MG63 (cell line): ENCODE results near the gene CRYZ. TPM values are rescaled to one million over a fixed set of nuclear protein-coding genes. Genes with fewer than 3 reads are reported as not detected.
"Not testable (repeated sequence)": the region's sequence is repeated elsewhere in the genome, so short reads cannot be mapped to it uniquely, and the experiment has no call there.

Source experiments
- DNase-seq: peaks from one replicate; pipeline ENCODE4 v3.0.0-alpha.2; 2020
- H3K27me3 ChIP-seq: fragments of 250-450 bp; sonication (Bioruptor Pico); 2 replicates; pipeline ENCODE4 v1.5.1; 2020; ENCODE audit warnings: mild to moderate bottlenecking, moderate library complexity
- H3K36me3 ChIP-seq: fragments of 250-450 bp; sonication (Bioruptor Pico); 2 replicates; pipeline ENCODE4 v1.5.1; 2020; ENCODE audit warnings: mild to moderate bottlenecking, moderate library complexity
- H3K4me3 ChIP-seq: fragments of 250-450 bp; sonication (Bioruptor Pico); 2 replicates; pipeline ENCODE4 v1.5.1; 2020; ENCODE audit warnings: mild to moderate bottlenecking, moderate library complexity
- H3K9me3 ChIP-seq: fragments of 250-450 bp; sonication (Bioruptor Pico); 2 replicates; pipeline ENCODE4 v1.5.1; 2020; ENCODE audit warnings: mild to moderate bottlenecking, moderate library complexity
- total RNA-seq: library from RNA; depleted of rRNA; stranded (reverse); fragments of >200 nt; shearing (Covaris generic); gene quantifications from 2 replicates; pipeline ENCODE4 v1.2.3, GENCODE V29; 2014; ENCODE audit warnings: low replicate concordance; rRNA removed

CRYZ gene
- 35.8 and 55.8 TPM in 2 replicates for total RNA-seq

- no peaks in the 10 kb centered on the region for H3K9me3 ChIP-seq
- DNase-seq = peak; percentile 90
- H3K4me3 ChIP-seq = peak within 1 kb of the TSS; percentile 89
- no peaks in the 10 kb centered on the region for H3K27me3 ChIP-seq
- H3K36me3 ChIP-seq = peaks cover 25% of the 10 kb centered on the region
Observed at GRCh38 chr1:74732960-74733603, at the start of gene CRYZ, which contains the start of gene TYW3. Gene CRYZ (minus strand): TSS chr1:74733050. CDS start chr1:74724821, 8,229 bp downstream. Gene TYW3 (plus strand): TSS chr1:74733152. CDS start chr1:74733245, 93 bp downstream.

- Histone ChIP-seq H3K4me3 (no peak overlapping the region), H3K27me3 (no peaks in the 10 kb centered on the region), H3K36me3 (no peaks in the 10 kb centered on the region), H3K9me3 (no peaks in the 10 kb centered on the region)
- DNase-seq = no peak
Observed at GRCh38 chr1:74780594-74780993, 47.7 kb upstream of the CRYZ start.

- Histone ChIP-seq H3K36me3 (no peaks in the 10 kb centered on the region), H3K4me3 (no peak overlapping the region), H3K9me3 (no peaks in the 10 kb centered on the region), H3K27me3 (no peaks in the 10 kb centered on the region)
- DNase-seq = no peak
Observed at GRCh38 chr1:74779750-74780149, 46.9 kb upstream of the CRYZ start.

- no peak overlapping the region for H3K4me3 ChIP-seq
- no peaks in the 10 kb centered on the region for H3K9me3 ChIP-seq
- DNase-seq = no peak
- H3K36me3 ChIP-seq = no peaks in the 10 kb centered on the region
- H3K27me3 ChIP-seq = no peaks in the 10 kb centered on the region
Observed at GRCh38 chr1:74777525-74777924, 44.7 kb upstream of the CRYZ start.

GRCh38 chr1:74775735-74776134, 42.9 kb upstream of the CRYZ start:
- DNase-seq = no peak
- H3K9me3 ChIP-seq = no peaks in the 10 kb centered on the region
- no peaks in the 10 kb centered on the region for H3K36me3 ChIP-seq
- no peak overlapping the region for H3K4me3 ChIP-seq
- no peaks in the 10 kb centered on the region for H3K27me3 ChIP-seq

GRCh38 chr1:74773582-74773981, 40.7 kb upstream of the CRYZ start:
- no peak for DNase-seq
- no peaks in the 10 kb centered on the region for H3K36me3 ChIP-seq

GRCh38 chr1:74772945-74773344, 40.1 kb upstream of the CRYZ start:
- Histone ChIP-seq H3K4me3 (no peak overlapping the region), H3K27me3 (no peaks in the 10 kb centered on the region), H3K9me3 (no peaks in the 10 kb centered on the region), H3K36me3 (no peaks in the 10 kb centered on the region)
- DNase-seq = no peak

More at GRCh38 chr1:74773582-74773981, 40.7 kb upstream of the CRYZ start:
- H3K27me3 ChIP-seq = no peaks in the 10 kb centered on the region
- H3K4me3 ChIP-seq = no peak overlapping the region
- no peaks in the 10 kb centered on the region for H3K9me3 ChIP-seq

GRCh38 chr1:74771913-74772515, 39.2 kb upstream of the CRYZ start:
- Histone ChIP-seq H3K27me3 (no peaks in the 10 kb centered on the region), H3K9me3 (no peaks in the 10 kb centered on the region), H3K36me3 (no peaks in the 10 kb centered on the region), H3K4me3 (no peak overlapping the region)
- no peak for DNase-seq

GRCh38 chr1:74767490-74767889, 34.6 kb upstream of the CRYZ start:
- DNase-seq = peak; percentile 3
- Histone ChIP-seq H3K4me3 (no peak overlapping the region), H3K9me3 (no peaks in the 10 kb centered on the region), H3K36me3 (peaks cover 13% of the 10 kb centered on the region), H3K27me3 (no peaks in the 10 kb centered on the region)

GRCh38 chr1:74766579-74766978, 33.7 kb upstream of the CRYZ start:
- DNase-seq = no peak
- peaks cover 14% of the 10 kb centered on the region for H3K36me3 ChIP-seq
- no peaks in the 10 kb centered on the region for H3K27me3 ChIP-seq
- H3K4me3 ChIP-seq = no peak overlapping the region
- no peaks in the 10 kb centered on the region for H3K9me3 ChIP-seq

GRCh38 chr1:74763807-74764206, 31.0 kb upstream of the CRYZ start:
- H3K9me3 ChIP-seq = no peaks in the 10 kb centered on the region
- H3K27me3 ChIP-seq = no peaks in the 10 kb centered on the region
- no peak overlapping the region for H3K4me3 ChIP-seq
- peaks cover 25% of the 10 kb centered on the region for H3K36me3 ChIP-seq
- no peak for DNase-seq

- not testable (repeated sequence) for H3K4me3 ChIP-seq, H3K9me3 ChIP-seq, DNase-seq, H3K27me3 ChIP-seq
- peaks cover 63% of the 10 kb centered on the region for H3K36me3 ChIP-seq
Observed at GRCh38 chr1:74756650-74757049, 23.8 kb upstream of the CRYZ start.

GRCh38 chr1:74755475-74755874, 22.6 kb upstream of the CRYZ start:
- H3K9me3 ChIP-seq = no peaks in the 10 kb centered on the region
- no peaks in the 10 kb centered on the region for H3K27me3 ChIP-seq
- no peak for DNase-seq
- peaks cover 62% of the 10 kb centered on the region for H3K36me3 ChIP-seq
- no peak overlapping the region for H3K4me3 ChIP-seq

- Histone ChIP-seq H3K4me3 (no peak overlapping the region), H3K9me3 (no peaks in the 10 kb centered on the region), H3K27me3 (no peaks in the 10 kb centered on the region), H3K36me3 (peaks cover 63% of the 10 kb centered on the region)
- no peak for DNase-seq
Observed at GRCh38 chr1:74753104-74753503, 20.3 kb upstream of the CRYZ start.

GRCh38 chr1:74748960-74749359, 16.1 kb upstream of the CRYZ start:
- Histone ChIP-seq H3K36me3 (peaks cover 53% of the 10 kb centered on the region), H3K9me3 (no peaks in the 10 kb centered on the region), H3K4me3 (no peak overlapping the region), H3K27me3 (no peaks in the 10 kb centered on the region)
- no peak for DNase-seq

GRCh38 chr1:74745247-74745646, 12.4 kb upstream of the CRYZ start:
- not testable (repeated sequence) for H3K9me3 ChIP-seq, DNase-seq, H3K4me3 ChIP-seq, H3K27me3 ChIP-seq
- H3K36me3 ChIP-seq = peaks cover 25% of the 10 kb centered on the region

GRCh38 chr1:74740307-74740980, 7.6 kb upstream of the CRYZ start:
- H3K4me3 ChIP-seq, DNase-seq, H3K27me3 ChIP-seq, H3K9me3 ChIP-seq: not testable (repeated sequence)
- peaks cover 58% of the 10 kb centered on the region for H3K36me3 ChIP-seq
